Superior temporal gyrus (tissue), 1 donor: ENCODE data around the gene CCDC27.
"Not testable (repeated sequence)": the region's sequence is repeated elsewhere in the genome, so short reads cannot be mapped to it uniquely, and the experiment has no call there.

ENCODE experiments used
- DNase-seq: peaks from one replicate; pipeline ENCODE4 v3.0.0-alpha.2; 2016; ENCODE audit errors: extremely low spot score

CCDC27 gene

GRCh38 chr1:3736708-3737107, 15.5 kb upstream of the CCDC27 start:
- no peak for DNase-seq

GRCh38 chr1:3738943-3739342, 13.3 kb upstream of the CCDC27 start:
- DNase-seq: no peak

GRCh38 chr1:3740042-3740441, 12.2 kb upstream of the CCDC27 start:
- DNase-seq: peak; percentile 34

- DNase-seq: no peak
These were observed 11.5 kb upstream of the CCDC27 start for GRCh38 chr1:3740752-3741151.

- no peak for DNase-seq
These were observed 10.4 kb upstream of the CCDC27 start for GRCh38 chr1:3741566-3742438.

- no peak for DNase-seq
These were observed 9.6 kb upstream of the CCDC27 start for GRCh38 chr1:3742439-3743298.

- DNase-seq: no peak
These were observed 8.8 kb upstream of the CCDC27 start for GRCh38 chr1:3743421-3743820.

GRCh38 chr1:3743826-3744225, 8.4 kb upstream of the CCDC27 start:
- no peak for DNase-seq

GRCh38 chr1:3744646-3745045, 7.6 kb upstream of the CCDC27 start:
- DNase-seq: no peak

GRCh38 chr1:3745071-3745470, 7.2 kb upstream of the CCDC27 start:
- no peak for DNase-seq

- peak; percentile 30 for DNase-seq
These were observed 6.5 kb upstream of the CCDC27 start for GRCh38 chr1:3745590-3746381.

- no peak for DNase-seq
These were observed 5.8 kb upstream of the CCDC27 start for GRCh38 chr1:3746389-3746829.

GRCh38 chr1:3746830-3747521, 5.3 kb upstream of the CCDC27 start:
- peak; percentile 77 for DNase-seq

- DNase-seq: no peak
These were observed 4.8 kb upstream of the CCDC27 start for GRCh38 chr1:3747522-3747848.

- DNase-seq: no peak
These were observed 4.3 kb upstream of the CCDC27 start for GRCh38 chr1:3747903-3748302.

- not testable (repeated sequence) for DNase-seq
These were observed 3.8 kb upstream of the CCDC27 start for GRCh38 chr1:3748316-3748900.

- DNase-seq: no peak
These were observed 2.7 kb upstream of the CCDC27 start for GRCh38 chr1:3749512-3749911.

- no peak for DNase-seq
These were observed 1.5 kb upstream of the CCDC27 start for GRCh38 chr1:3750741-3751140.

- no peak for DNase-seq
These were observed 1.6 kb downstream of the CCDC27 start for GRCh38 chr1:3753656-3754454.

GRCh38 chr1:3756394-3756793, 4.1 kb downstream of the CCDC27 start:
- no peak for DNase-seq
